Neural crest cell (in vitro differentiated cells): ENCODE data around the gene FGR. TPM values are rescaled to one million over a fixed set of nuclear protein-coding genes. Genes with fewer than 3 reads are reported as not detected.
"Not testable (repeated sequence)": the region's sequence is repeated elsewhere in the genome, so short reads cannot be mapped to it uniquely, and the experiment has no call there.

Experiments
- DNase-seq: peaks from one replicate; pipeline ENCODE4 v3.0.0; 2021; ENCODE audit warnings: low read depth, mixed read lengths, low spot score
- H3K27ac Mint-ChIP-seq: one replicate; pipeline ENCODE4 v1.8.0; 2021; ENCODE audit warnings: mild to moderate bottlenecking, mixed read lengths; ENCODE audit not compliant: unreplicated experiment
- H3K27me3 Mint-ChIP-seq: 2 replicates; pipeline ENCODE4 v1.8.0; 2021; ENCODE audit warnings: low read depth, mild to moderate bottlenecking, mixed read lengths
- H3K36me3 Mint-ChIP-seq: 2 replicates; pipeline ENCODE4 v1.8.0; 2021; ENCODE audit warnings: low read depth, mild to moderate bottlenecking, mixed read lengths
- H3K4me1 Mint-ChIP-seq: 2 replicates; pipeline ENCODE4 v1.8.0; 2021; ENCODE audit warnings: mixed read lengths
- H3K4me3 Mint-ChIP-seq: one replicate; pipeline ENCODE4 v1.8.0; 2021; ENCODE audit warnings: mild to moderate bottlenecking, mixed read lengths
- H3K9me3 Mint-ChIP-seq: 2 replicates; pipeline ENCODE4 v1.8.0; 2021; ENCODE audit warnings: mixed read lengths
- total RNA-seq: library from RNA; stranded (reverse); gene quantifications from 2 replicates; pipeline ENCODE4 v1.2.1, GENCODE V29; 2021
- TF ChIP-seq, protein P1 (sequence below): fragments of 200-600 bp; sonication (generic); conservative IDR thresholded peaks from 2 replicates; pipeline ENCODE4 v1.5.0; 2021; ENCODE audit warnings: antibody characterized with exemption, mild to moderate bottlenecking

Gene FGR
- total RNA-seq, 1 donor from 2014 or later = not detected

DNA sequence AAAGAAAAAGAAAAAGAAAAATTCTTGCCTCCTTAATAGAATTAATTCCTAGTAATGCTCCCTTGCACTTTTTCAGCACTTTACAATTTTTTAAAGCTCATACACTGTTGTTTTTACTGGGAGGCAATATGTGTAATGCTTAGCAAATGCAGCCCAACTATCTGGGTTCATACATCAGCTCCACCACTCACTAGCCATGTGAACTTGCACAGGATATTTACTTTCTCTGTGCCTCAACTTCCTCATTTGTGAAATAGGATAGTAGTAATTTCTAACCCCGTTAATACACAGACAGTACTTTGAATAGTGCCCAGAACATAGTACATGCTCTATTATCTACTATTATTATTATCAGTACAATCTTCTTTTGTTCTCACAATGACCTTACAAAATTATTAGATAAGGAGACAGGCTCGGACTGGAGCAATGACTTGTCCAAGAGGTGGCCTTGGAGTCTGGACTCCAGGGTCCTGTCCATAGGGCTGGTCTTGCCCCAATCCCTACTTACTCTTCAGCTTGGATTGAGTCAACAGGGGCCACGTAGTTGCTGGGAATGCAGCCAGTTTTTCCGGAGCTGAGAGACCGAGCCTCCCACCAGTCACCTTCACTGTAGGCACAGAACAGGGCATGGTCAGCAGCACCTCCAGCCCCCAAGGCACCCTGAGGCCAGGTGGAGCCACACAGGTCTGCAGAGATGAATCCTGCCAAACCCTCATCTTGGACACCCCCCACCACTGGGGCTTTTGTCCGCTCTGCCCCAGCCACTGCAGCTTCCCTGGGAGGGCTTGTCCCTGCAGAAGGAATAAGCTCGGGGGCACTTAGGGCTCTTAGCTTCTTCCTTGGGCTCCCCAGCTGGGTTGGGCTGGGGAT, 13.7 kb downstream of the FGR start:
- no peaks in the 10 kb centered on the region for H3K36me3 Mint-ChIP-seq
- peaks cover 11% of the 10 kb centered on the region for H3K4me1 Mint-ChIP-seq
- H3K9me3 Mint-ChIP-seq = no peaks in the 10 kb centered on the region
- H3K4me3 Mint-ChIP-seq = no peak overlapping the region
- TF ChIP-seq, protein P1, sequence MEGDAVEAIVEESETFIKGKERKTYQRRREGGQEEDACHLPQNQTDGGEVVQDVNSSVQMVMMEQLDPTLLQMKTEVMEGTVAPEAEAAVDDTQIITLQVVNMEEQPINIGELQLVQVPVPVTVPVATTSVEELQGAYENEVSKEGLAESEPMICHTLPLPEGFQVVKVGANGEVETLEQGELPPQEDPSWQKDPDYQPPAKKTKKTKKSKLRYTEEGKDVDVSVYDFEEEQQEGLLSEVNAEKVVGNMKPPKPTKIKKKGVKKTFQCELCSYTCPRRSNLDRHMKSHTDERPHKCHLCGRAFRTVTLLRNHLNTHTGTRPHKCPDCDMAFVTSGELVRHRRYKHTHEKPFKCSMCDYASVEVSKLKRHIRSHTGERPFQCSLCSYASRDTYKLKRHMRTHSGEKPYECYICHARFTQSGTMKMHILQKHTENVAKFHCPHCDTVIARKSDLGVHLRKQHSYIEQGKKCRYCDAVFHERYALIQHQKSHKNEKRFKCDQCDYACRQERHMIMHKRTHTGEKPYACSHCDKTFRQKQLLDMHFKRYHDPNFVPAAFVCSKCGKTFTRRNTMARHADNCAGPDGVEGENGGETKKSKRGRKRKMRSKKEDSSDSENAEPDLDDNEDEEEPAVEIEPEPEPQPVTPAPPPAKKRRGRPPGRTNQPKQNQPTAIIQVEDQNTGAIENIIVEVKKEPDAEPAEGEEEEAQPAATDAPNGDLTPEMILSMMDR = no peak
- H3K27me3 Mint-ChIP-seq = no peaks in the 10 kb centered on the region
- no peak for DNase-seq
- H3K27ac Mint-ChIP-seq = no peak overlapping the region

DNA sequence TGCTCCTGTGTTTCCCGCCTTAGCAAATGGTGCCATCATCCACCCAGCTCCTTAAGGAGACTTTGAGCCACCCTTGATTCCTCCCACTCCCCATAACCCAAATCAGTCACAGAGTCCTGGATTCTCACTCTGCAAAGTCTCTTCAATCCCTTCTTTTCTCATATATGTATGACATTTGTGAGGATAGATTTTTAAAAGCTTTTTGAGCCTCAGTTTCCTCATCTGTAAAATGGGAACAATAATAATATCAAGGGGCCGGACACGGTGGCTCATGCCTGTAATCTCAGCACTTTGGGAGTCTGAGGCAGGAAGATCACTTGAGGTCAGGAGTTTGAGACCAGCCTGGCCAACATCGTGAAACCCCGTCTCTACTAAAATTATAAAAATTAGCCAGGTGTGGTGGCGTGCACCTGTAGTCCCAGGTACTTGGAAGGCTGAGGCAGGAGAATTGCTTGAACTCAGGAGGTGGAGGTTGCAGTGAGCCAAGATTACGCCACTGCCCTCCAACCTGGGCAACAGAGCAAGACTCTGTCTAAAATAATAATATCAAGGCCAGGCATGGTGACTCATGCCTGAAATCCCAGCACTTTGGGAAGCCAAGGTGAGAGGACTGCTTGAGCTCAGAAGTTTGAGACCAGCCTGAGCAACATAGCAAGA, 15.1 kb downstream of the FGR start:
- DNase-seq, H3K27ac Mint-ChIP-seq, H3K27me3 Mint-ChIP-seq, H3K4me3 Mint-ChIP-seq, H3K36me3 Mint-ChIP-seq, H3K9me3 Mint-ChIP-seq: not testable (repeated sequence)
- H3K4me1 Mint-ChIP-seq = peaks cover 16% of the 10 kb centered on the region

- TF ChIP-seq, protein P1 = no peak
- Mint-ChIP-seq H3K4me3 (no peak overlapping the region), H3K27me3 (peaks cover 4% of the 10 kb centered on the region), H3K4me1 (peaks cover 28% of the 10 kb centered on the region), H3K9me3 (no peaks in the 10 kb centered on the region), H3K36me3 (no peaks in the 10 kb centered on the region), H3K27ac (no peak overlapping the region)
- no peak for DNase-seq
Measured at GRCh38 chr1:27618341-27619082, 16.5 kb downstream of the FGR start.

DNA sequence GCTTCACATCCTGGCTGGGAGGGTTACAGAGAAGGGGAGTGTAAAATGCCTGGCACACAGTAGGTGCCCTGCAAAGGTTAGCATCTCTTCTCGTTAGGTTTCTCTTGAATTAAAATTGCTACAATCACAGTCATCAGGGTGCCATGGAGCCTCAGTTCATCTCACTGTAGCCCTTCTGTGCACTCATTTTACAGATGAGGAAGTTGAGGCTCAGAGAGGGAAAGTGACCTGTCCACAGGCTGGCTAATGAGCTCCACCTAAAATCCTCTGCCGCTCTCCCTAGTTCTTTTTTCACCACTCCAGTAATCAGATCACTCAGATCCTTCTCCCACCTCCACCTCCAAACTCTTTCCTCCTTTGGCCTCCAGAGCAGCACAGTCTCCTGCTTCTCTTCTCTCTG, 17.6 kb downstream of the FGR start:
- TF ChIP-seq, protein P1 = no peak
- Mint-ChIP-seq H3K27ac (no peak overlapping the region), H3K36me3 (no peaks in the 10 kb centered on the region), H3K4me1 (peaks cover 29% of the 10 kb centered on the region), H3K4me3 (no peak overlapping the region), H3K27me3 (peaks cover 4% of the 10 kb centered on the region), H3K9me3 (no peaks in the 10 kb centered on the region)
- no peak for DNase-seq

DNA sequence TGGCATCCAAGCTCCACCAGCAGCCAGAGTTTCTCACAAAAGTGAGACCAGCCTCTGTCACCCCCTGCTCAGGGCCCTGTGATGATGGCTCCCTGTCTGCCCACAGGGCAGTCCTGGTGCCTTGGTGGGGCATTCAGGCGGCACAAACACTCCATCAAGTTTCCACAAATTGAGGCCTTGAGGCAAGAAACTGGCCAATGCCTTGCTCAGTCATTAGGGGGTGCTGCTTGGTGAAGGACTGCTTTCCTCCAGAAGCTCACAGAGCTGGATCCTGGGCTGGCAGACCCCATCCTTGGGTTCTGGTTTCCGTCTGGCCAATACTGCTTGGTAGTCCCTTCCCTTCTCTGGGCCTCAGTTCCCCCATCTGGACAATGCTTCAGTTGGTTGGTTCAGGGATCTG, 18.5 kb downstream of the FGR start:
- no peaks in the 10 kb centered on the region for H3K9me3 Mint-ChIP-seq
- H3K4me3 Mint-ChIP-seq = peak overlapping the region; percentile 23
- no peak for DNase-seq
- TF ChIP-seq, protein P1 = no peak
- peaks cover 4% of the 10 kb centered on the region for H3K27me3 Mint-ChIP-seq
- peaks cover 34% of the 10 kb centered on the region for H3K4me1 Mint-ChIP-seq
- no peaks in the 10 kb centered on the region for H3K36me3 Mint-ChIP-seq
- no peak overlapping the region for H3K27ac Mint-ChIP-seq
